HG03159 (cell line): Measurements from ENCODE around the gene FAM200B.

Experiments used
- ATAC-seq: cut with Tn5 transposase; IDR thresholded peaks from one replicate; pipeline ENCODE4 v1.9.1; 2021; ENCODE audit warnings: mild to moderate bottlenecking, moderate library complexity; ENCODE audit not compliant: unreplicated experiment

FAM200B gene

GRCh38 chr4:15695240-15695699, 13.6 kb downstream of the FAM200B start:
- no peak for ATAC-seq

GRCh38 chr4:15695729-15696128, 14.1 kb downstream of the FAM200B start:
- ATAC-seq = no peak

- no peak for ATAC-seq
Observed at GRCh38 chr4:15696866-15697265, 15.2 kb downstream of the FAM200B start.

- ATAC-seq = peak; percentile 72
Observed at GRCh38 chr4:15702941-15703403, 21.3 kb downstream of the FAM200B start, which contains the start of gene BST1. Gene BST1 (plus strand): TSS chr4:15703065. CDS start chr4:15703145, 80 bp downstream.

GRCh38 chr4:15703439-15703838, 21.8 kb downstream of the FAM200B start:
- no peak for ATAC-seq

GRCh38 chr4:15704129-15704528, 22.5 kb downstream of the FAM200B start:
- ATAC-seq = no peak

GRCh38 chr4:15706646-15707362, 25.2 kb downstream of the FAM200B start:
- ATAC-seq = no peak

GRCh38 chr4:15707363-15707715, 25.7 kb downstream of the FAM200B start:
- no peak for ATAC-seq

GRCh38 chr4:15711762-15712161, 30.1 kb downstream of the FAM200B start:
- no peak for ATAC-seq

GRCh38 chr4:15712214-15712613, 30.6 kb downstream of the FAM200B start:
- ATAC-seq = no peak

- no peak for ATAC-seq
Observed at GRCh38 chr4:15714141-15714540, 32.5 kb downstream of the FAM200B start.

GRCh38 chr4:15714646-15715435, 33.2 kb downstream of the FAM200B start:
- no peak for ATAC-seq

- ATAC-seq = no peak
Observed at GRCh38 chr4:15716115-15716514, 34.5 kb downstream of the FAM200B start.

- no peak for ATAC-seq
Observed at GRCh38 chr4:15717086-15717485, 35.5 kb downstream of the FAM200B start.

GRCh38 chr4:15717657-15718416, 36.2 kb downstream of the FAM200B start:
- ATAC-seq = no peak

GRCh38 chr4:15718465-15718864, 36.8 kb downstream of the FAM200B start:
- no peak for ATAC-seq

- ATAC-seq = no peak
Observed at GRCh38 chr4:15718959-15719358, 37.3 kb downstream of the FAM200B start.

GRCh38 chr4:15719506-15719905, 37.9 kb downstream of the FAM200B start:
- no peak for ATAC-seq

GRCh38 chr4:15720851-15721250, 39.2 kb downstream of the FAM200B start:
- ATAC-seq = no peak

GRCh38 chr4:15725608-15726007, 44.0 kb downstream of the FAM200B start:
- no peak for ATAC-seq

- ATAC-seq = peak; percentile 71
Observed at GRCh38 chr4:15729910-15730533, 48.4 kb downstream of the FAM200B start.
